ENCODE data around the gene RNF19B.
A peak's percentile ranks its signal among the peaks of the same experiment; 100 is the strongest.

The RNF19B gene

DNA sequence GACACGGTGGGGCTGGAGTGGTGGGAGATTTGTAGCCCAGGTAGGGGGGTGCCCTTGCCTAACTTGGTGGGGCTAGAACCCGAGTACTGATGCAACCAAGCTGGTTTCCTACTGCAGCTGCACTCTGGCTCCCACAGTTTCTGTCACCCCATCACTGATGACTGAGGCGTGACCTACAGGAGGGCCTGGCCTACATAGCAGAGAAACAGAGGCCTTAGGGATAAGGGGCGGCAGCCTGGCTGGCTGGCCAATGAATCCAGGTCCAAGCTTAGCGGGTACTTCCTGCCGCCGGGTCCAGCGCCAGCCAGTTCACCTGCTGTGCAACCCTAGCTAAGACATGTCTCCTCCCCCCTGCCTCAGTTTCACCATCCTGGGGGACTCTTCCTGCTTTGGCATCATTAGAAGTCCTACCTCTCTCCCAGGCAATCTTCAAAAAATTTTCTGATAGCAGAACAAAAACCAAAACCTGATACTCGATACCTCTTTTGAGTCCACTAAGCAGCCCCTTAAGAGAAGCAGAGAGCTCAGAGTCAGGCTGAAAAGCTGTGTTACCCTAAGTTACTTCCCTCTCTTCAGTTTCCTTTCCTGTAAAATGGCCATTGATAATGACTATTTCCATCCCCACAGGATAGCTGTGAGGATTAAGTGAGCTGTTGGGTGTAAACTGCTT lies 27.3 kb upstream of the RNF19B start:
- Histone ChIP-seq H3K36me3 (replicated peaks; ENCODE audit: insufficient read depth, low read length) (no peaks in the 10 kb centered on the region), H3K79me2 (ENCODE audit: low read length) (no peaks in the 10 kb centered on the region), H3K4me1 (ENCODE audit: low read length) (peaks cover 32% of the 10 kb centered on the region), H3K9ac (ENCODE audit: low read length) (peak overlapping the region; percentile 11; the same call in 1 of the 2 replicates), H3K4me2 (ENCODE audit: low read depth, low read length) (peak overlapping the region; percentile 76), H2AFZ (ENCODE audit: low read length) (peak overlapping the region; percentile 49; the same call in 1 of the 2 replicates), H3K27ac (ENCODE audit: low read length) (peak overlapping the region; percentile 67; the same call in 1 of the 2 replicates), H4K20me1 (ENCODE audit: insufficient read depth, low read length) (no peaks in the 10 kb centered on the region), H3K9me3 (replicated peaks; ENCODE audit: insufficient read depth, low read length) (no peaks in the 10 kb centered on the region), H3K27me3 (replicated peaks; ENCODE audit: insufficient read depth, low read length) (no peaks in the 10 kb centered on the region), H3K4me3 (ENCODE audit: low read length) (peak overlapping the region; percentile 24; the same call in 1 of the 2 replicates), H3F3A (ENCODE audit: insufficient read depth, low read length) (peaks cover 28% of the 10 kb centered on the region), H3K9me2 (replicated peaks; ENCODE audit: insufficient read depth, low read length) (no peaks in the 10 kb centered on the region)
- TF ChIP-seq EZH2phosphoT487 (IDR thresholded peaks at IDR 0.05; ENCODE audit: low read length) (no peak), EZH2 (optimal IDR thresholded peaks at IDR 0.05; ENCODE audit: low read depth, low read length) (no peak)
- TF ChIP-seq, protein P1, sequence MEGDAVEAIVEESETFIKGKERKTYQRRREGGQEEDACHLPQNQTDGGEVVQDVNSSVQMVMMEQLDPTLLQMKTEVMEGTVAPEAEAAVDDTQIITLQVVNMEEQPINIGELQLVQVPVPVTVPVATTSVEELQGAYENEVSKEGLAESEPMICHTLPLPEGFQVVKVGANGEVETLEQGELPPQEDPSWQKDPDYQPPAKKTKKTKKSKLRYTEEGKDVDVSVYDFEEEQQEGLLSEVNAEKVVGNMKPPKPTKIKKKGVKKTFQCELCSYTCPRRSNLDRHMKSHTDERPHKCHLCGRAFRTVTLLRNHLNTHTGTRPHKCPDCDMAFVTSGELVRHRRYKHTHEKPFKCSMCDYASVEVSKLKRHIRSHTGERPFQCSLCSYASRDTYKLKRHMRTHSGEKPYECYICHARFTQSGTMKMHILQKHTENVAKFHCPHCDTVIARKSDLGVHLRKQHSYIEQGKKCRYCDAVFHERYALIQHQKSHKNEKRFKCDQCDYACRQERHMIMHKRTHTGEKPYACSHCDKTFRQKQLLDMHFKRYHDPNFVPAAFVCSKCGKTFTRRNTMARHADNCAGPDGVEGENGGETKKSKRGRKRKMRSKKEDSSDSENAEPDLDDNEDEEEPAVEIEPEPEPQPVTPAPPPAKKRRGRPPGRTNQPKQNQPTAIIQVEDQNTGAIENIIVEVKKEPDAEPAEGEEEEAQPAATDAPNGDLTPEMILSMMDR (IDR thresholded peaks at IDR 0.05; ENCODE audit: low read length), result no peak
- DNase-seq, result no peak

- H2AFZ ChIP-seq (ENCODE audit: low read length), result no peak overlapping the region
- H3K36me3 ChIP-seq (replicated peaks; ENCODE audit: insufficient read depth, low read length), result no peaks in the 10 kb centered on the region
- no peaks in the 10 kb centered on the region for H3K79me2 ChIP-seq (ENCODE audit: low read length)
- TF ChIP-seq, protein P1 (IDR thresholded peaks at IDR 0.05; ENCODE audit: low read length), result no peak
- TF ChIP-seq EZH2phosphoT487 (IDR thresholded peaks at IDR 0.05; ENCODE audit: low read length), result no peak
- TF ChIP-seq EZH2 (optimal IDR thresholded peaks at IDR 0.05; ENCODE audit: low read depth, low read length), result no peak
- H3F3A ChIP-seq (ENCODE audit: insufficient read depth, low read length), result peaks cover 28% of the 10 kb centered on the region
- H3K27me3 ChIP-seq (replicated peaks; ENCODE audit: insufficient read depth, low read length), result no peaks in the 10 kb centered on the region
- no peaks in the 10 kb centered on the region for H4K20me1 ChIP-seq (ENCODE audit: insufficient read depth, low read length)
- peaks cover 32% of the 10 kb centered on the region for H3K4me1 ChIP-seq (ENCODE audit: low read length)
- H3K9me3 ChIP-seq (replicated peaks; ENCODE audit: insufficient read depth, low read length), result no peaks in the 10 kb centered on the region
- H3K9ac ChIP-seq (ENCODE audit: low read length), result no peak overlapping the region
- no peak overlapping the region for H3K4me3 ChIP-seq (ENCODE audit: low read length)
- peak overlapping the region; percentile 76; the same call in 1 of the 2 replicates for H3K4me2 ChIP-seq (ENCODE audit: low read depth, low read length)
- H3K27ac ChIP-seq (ENCODE audit: low read length), result peak overlapping the region; percentile 67; the same call in 1 of the 2 replicates
- no peaks in the 10 kb centered on the region for H3K9me2 ChIP-seq (replicated peaks; ENCODE audit: insufficient read depth, low read length)
- DNase-seq, result no peak
Measured at GRCh38 chr1:32991386-32991785, 26.8 kb upstream of the RNF19B start.

- TF ChIP-seq EZH2phosphoT487 (IDR thresholded peaks at IDR 0.05; ENCODE audit: low read length), result no peak
- TF ChIP-seq EZH2 (optimal IDR thresholded peaks at IDR 0.05; ENCODE audit: low read depth, low read length), result no peak
- TF ChIP-seq, protein P1 (IDR thresholded peaks at IDR 0.05; ENCODE audit: low read length), result no peak
- H3K9me2 ChIP-seq (replicated peaks; ENCODE audit: insufficient read depth, low read length), result no peaks in the 10 kb centered on the region
- H3K27me3 ChIP-seq (replicated peaks; ENCODE audit: insufficient read depth, low read length), result no peaks in the 10 kb centered on the region
- no peaks in the 10 kb centered on the region for H3K9me3 ChIP-seq (replicated peaks; ENCODE audit: insufficient read depth, low read length)
- no peaks in the 10 kb centered on the region for H3K79me2 ChIP-seq (ENCODE audit: low read length)
- H3K4me1 ChIP-seq (ENCODE audit: low read length), result peaks cover 32% of the 10 kb centered on the region
- no peaks in the 10 kb centered on the region for H4K20me1 ChIP-seq (ENCODE audit: insufficient read depth, low read length)
- DNase-seq, result no peak
- no peak overlapping the region for H3K9ac ChIP-seq (ENCODE audit: low read length)
- no peak overlapping the region for H2AFZ ChIP-seq (ENCODE audit: low read length)
- no peaks in the 10 kb centered on the region for H3K36me3 ChIP-seq (replicated peaks; ENCODE audit: insufficient read depth, low read length)
- no peak overlapping the region for H3K27ac ChIP-seq (ENCODE audit: low read length)
- no peak overlapping the region for H3K4me3 ChIP-seq (ENCODE audit: low read length)
- H3K4me2 ChIP-seq (ENCODE audit: low read depth, low read length), result no peak overlapping the region
- H3F3A ChIP-seq (ENCODE audit: insufficient read depth, low read length), result peaks cover 28% of the 10 kb centered on the region
Measured at GRCh38 chr1:32990887-32991286, 26.3 kb upstream of the RNF19B start.

Measured in MM.1S (cell line).